ENCODE measurements around the gene MAP1B. TPM values are rescaled to one million over a fixed set of nuclear protein-coding genes. Genes with fewer than 3 reads are reported as not detected.

The MAP1B gene
- total RNA-seq, 1 experiment from 2014 or later = 135 TPM

DNA sequence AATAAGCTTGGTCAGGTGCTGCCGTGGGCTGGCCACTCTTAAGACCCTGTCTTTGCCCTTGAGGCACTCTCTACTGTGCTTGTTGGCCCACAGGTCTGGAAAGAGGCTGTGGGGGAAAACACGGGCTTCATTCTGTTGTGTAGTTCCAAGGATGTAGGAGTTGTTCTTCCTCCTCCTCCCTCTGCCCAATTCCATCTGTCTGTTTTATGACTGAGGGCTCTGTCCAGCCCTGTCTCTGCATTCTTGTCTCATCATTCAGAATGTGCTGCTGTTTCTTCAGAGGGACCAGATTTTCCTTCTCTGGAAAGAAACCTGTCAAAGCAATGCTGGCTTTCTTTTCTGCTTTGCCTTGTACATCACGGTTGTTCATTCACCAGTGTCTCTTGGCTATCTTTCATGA is 84.1 kb downstream of the MAP1B start:
- intact Hi-C loops (cut with micrococcal nuclease; ENCODE audit: unreplicated experiment) = no loop called here
- TF ChIP-seq EZH2 (IDR thresholded peaks at IDR 0.05; ENCODE audit: borderline replicate concordance, low read depth, low read length, poor library complexity, severe bottlenecking) = no peak
- TF ChIP-seq, protein P1, sequence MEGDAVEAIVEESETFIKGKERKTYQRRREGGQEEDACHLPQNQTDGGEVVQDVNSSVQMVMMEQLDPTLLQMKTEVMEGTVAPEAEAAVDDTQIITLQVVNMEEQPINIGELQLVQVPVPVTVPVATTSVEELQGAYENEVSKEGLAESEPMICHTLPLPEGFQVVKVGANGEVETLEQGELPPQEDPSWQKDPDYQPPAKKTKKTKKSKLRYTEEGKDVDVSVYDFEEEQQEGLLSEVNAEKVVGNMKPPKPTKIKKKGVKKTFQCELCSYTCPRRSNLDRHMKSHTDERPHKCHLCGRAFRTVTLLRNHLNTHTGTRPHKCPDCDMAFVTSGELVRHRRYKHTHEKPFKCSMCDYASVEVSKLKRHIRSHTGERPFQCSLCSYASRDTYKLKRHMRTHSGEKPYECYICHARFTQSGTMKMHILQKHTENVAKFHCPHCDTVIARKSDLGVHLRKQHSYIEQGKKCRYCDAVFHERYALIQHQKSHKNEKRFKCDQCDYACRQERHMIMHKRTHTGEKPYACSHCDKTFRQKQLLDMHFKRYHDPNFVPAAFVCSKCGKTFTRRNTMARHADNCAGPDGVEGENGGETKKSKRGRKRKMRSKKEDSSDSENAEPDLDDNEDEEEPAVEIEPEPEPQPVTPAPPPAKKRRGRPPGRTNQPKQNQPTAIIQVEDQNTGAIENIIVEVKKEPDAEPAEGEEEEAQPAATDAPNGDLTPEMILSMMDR (conservative IDR thresholded peaks at IDR 0.05; ENCODE audit: low read depth, low read length) = no peak
- H3K9me3 ChIP-seq (ENCODE audit: low read depth, low read length, poor library complexity, severe bottlenecking) = no peaks in the 10 kb centered on the region
- H3K27me3 ChIP-seq (replicated peaks; ENCODE audit: insufficient read depth, low read depth, low read length, poor library complexity) = no peaks in the 10 kb centered on the region
- no peak for DNase-seq (ENCODE audit: low spot score)
- CTCF ChIA-PET = no interaction called here
- POLR2A ChIA-PET (ENCODE audit: low non-redundant PET) = no interaction called here
- H3K36me3 ChIP-seq (ENCODE audit: insufficient read depth, low read length, poor library complexity, severe bottlenecking) = peaks cover 63% of the 10 kb centered on the region
- BruUV-seq (replicated peaks) = no TSS peak
- H3K27ac ChIP-seq (ENCODE audit: low read depth, low read length, poor library complexity, severe bottlenecking) = no peak overlapping the region
- no peaks in the 10 kb centered on the region for H3K4me1 ChIP-seq (ENCODE audit: insufficient read depth, low read length, poor library complexity, severe bottlenecking)
- H3K4me3 ChIP-seq (ENCODE audit: low read depth, low read length, poor library complexity, severe bottlenecking) = no peak overlapping the region

DNA sequence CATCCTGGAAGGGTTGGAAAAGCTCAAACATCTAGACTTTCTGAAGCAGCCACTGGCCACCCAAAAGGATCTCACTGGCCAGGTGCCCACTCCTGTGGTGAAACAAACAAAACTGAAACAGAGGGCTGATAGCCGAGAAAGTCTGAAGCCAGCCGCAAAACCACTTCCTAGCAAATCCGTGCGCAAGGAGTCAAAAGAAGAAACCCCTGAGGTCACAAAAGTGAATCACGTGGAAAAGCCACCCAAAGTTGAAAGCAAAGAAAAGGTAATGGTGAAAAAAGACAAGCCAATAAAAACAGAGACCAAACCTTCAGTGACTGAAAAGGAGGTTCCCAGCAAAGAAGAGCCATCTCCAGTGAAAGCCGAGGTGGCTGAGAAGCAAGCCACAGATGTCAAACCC is 87.6 kb downstream of the MAP1B start:
- no peaks in the 10 kb centered on the region for H3K27me3 ChIP-seq (replicated peaks; ENCODE audit: insufficient read depth, low read depth, low read length, poor library complexity)
- intact Hi-C loops (cut with micrococcal nuclease; ENCODE audit: unreplicated experiment) = no loop called here
- POLR2A ChIA-PET (ENCODE audit: low non-redundant PET) = interaction anchor here (0.7 kb wide), 1 partner anchor 350 kb away, joined by 4 read pairs; no protein-coding TSS in a partner anchor
- H3K4me1 ChIP-seq (ENCODE audit: insufficient read depth, low read length, poor library complexity, severe bottlenecking) = no peaks in the 10 kb centered on the region
- TF ChIP-seq EZH2 (IDR thresholded peaks at IDR 0.05; ENCODE audit: borderline replicate concordance, low read depth, low read length, poor library complexity, severe bottlenecking) = no peak
- TF ChIP-seq, protein P1 (conservative IDR thresholded peaks at IDR 0.05; ENCODE audit: low read depth, low read length) = no peak
- CTCF ChIA-PET = no interaction called here
- DNase-seq (ENCODE audit: low spot score) = no peak
- H3K4me3 ChIP-seq (ENCODE audit: low read depth, low read length, poor library complexity, severe bottlenecking) = no peak overlapping the region
- BruUV-seq (replicated peaks) = no TSS peak
- H3K36me3 ChIP-seq (ENCODE audit: insufficient read depth, low read length, poor library complexity, severe bottlenecking) = peaks cover 71% of the 10 kb centered on the region
- no peaks in the 10 kb centered on the region for H3K9me3 ChIP-seq (ENCODE audit: low read depth, low read length, poor library complexity, severe bottlenecking)
- no peak overlapping the region for H3K27ac ChIP-seq (ENCODE audit: low read depth, low read length, poor library complexity, severe bottlenecking)

DNA sequence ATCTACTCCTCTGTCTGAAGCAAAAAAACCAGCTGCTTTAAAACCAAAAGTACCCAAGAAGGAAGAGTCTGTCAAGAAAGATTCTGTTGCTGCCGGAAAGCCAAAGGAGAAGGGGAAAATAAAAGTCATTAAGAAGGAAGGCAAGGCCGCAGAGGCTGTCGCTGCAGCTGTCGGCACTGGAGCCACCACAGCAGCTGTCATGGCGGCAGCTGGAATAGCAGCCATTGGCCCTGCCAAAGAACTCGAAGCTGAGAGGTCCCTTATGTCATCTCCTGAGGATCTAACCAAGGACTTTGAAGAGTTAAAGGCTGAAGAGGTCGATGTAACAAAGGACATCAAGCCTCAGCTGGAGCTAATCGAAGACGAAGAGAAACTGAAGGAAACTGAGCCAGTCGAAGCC is 88.3 kb downstream of the MAP1B start:
- ChIA-PET POLR2A (ENCODE audit: low non-redundant PET) (interaction anchor here (0.7 kb wide), 1 partner anchor 350 kb away, joined by 4 read pairs; no protein-coding TSS in a partner anchor), CTCF (no interaction called here)
- Histone ChIP-seq H3K9me3 (ENCODE audit: low read depth, low read length, poor library complexity, severe bottlenecking) (no peaks in the 10 kb centered on the region), H3K4me3 (ENCODE audit: low read depth, low read length, poor library complexity, severe bottlenecking) (no peak overlapping the region), H3K4me1 (ENCODE audit: insufficient read depth, low read length, poor library complexity, severe bottlenecking) (no peaks in the 10 kb centered on the region), H3K27ac (ENCODE audit: low read depth, low read length, poor library complexity, severe bottlenecking) (no peak overlapping the region), H3K27me3 (replicated peaks; ENCODE audit: insufficient read depth, low read depth, low read length, poor library complexity) (no peaks in the 10 kb centered on the region), H3K36me3 (ENCODE audit: insufficient read depth, low read length, poor library complexity, severe bottlenecking) (peaks cover 73% of the 10 kb centered on the region)
- TF ChIP-seq, protein P1 (conservative IDR thresholded peaks at IDR 0.05; ENCODE audit: low read depth, low read length) = no peak
- no peak for TF ChIP-seq EZH2 (IDR thresholded peaks at IDR 0.05; ENCODE audit: borderline replicate concordance, low read depth, low read length, poor library complexity, severe bottlenecking)
- intact Hi-C loops (cut with micrococcal nuclease; ENCODE audit: unreplicated experiment) = no loop called here
- no peak for DNase-seq (ENCODE audit: low spot score)
- BruUV-seq (replicated peaks) = no TSS peak
